ENCODE data around the gene ZCCHC13.
"Not testable (repeated sequence)": the region's sequence is repeated elsewhere in the genome, so short reads cannot be mapped to it uniquely, and the experiment has no call there.

The ZCCHC13 gene

DNA sequence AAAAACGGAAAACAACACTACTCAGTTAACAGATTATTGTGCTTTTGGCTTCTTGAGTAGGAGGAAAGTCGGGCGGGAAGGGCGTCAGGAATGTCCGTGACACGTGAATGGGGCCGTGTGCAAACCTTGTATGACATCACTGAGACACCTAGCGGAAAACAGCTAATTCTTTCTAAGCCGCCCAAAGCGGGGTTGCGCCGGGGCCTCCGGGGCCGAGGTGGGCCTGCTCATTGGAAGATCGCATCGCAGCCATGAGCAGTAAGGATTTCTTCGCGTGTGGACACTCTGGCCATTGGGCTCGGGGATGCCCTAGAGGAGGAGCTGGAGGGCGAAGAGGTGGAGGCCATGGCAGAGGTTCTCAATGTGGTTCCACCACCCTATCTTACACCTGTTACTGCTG lies at the start of gene ZCCHC13:
Gene ZCCHC13, plus strand, starts transcription at position 165 of the 400 bp plus-strand sequence. Its CDS starts 87 bp downstream, at position 252.
- no peak for DNase-seq

DNA sequence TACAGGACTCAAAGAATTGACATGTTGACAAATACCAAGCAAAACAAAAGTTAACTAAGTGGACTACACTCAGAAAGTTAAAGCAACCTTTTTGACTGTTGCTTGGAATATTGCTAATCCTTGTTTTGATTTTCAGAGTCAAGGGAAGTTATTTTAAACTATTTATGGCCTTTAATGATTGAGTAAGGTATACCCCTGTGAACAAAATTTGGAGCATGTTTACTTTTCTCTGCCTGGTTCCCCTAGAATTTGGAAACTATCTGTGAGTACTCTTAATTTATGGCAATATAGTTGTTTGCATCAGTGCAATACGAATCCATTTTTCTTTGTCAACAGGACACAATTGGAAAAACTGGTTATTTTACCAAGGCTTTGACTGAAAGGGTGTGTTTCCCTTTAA lies 45.9 kb upstream of the ZCCHC13 start:
- not testable (repeated sequence) for DNase-seq

DNA sequence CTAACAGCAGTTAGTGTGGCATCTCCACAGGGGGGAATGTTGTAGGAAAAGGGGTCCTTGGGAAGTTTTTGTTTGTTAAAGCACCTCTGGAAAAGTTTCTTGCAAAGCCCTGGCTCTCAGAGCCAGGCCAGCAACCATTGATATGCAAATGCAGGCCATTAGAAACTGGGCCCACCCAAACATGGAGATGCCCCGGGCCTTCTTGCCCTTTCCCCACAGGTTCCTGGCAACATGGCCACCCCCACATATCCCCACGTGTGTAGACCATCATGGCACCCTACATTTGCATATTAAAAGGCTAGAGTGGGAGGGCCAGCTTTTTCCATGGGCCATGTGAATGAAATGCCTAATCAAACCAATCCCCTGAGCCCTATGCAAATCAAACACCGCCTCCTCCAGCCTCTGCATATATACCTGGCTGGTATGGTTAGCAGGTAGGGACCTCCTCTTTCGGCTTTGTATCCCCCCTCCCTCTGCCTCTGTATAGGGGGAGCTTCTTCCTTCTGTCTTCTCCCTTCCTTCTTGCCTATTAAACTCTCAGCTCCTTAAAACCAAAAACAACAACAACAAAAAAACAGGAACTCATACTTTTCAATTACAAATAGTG lies 44.0 kb upstream of the ZCCHC13 start:
- no peak for DNase-seq

DNA sequence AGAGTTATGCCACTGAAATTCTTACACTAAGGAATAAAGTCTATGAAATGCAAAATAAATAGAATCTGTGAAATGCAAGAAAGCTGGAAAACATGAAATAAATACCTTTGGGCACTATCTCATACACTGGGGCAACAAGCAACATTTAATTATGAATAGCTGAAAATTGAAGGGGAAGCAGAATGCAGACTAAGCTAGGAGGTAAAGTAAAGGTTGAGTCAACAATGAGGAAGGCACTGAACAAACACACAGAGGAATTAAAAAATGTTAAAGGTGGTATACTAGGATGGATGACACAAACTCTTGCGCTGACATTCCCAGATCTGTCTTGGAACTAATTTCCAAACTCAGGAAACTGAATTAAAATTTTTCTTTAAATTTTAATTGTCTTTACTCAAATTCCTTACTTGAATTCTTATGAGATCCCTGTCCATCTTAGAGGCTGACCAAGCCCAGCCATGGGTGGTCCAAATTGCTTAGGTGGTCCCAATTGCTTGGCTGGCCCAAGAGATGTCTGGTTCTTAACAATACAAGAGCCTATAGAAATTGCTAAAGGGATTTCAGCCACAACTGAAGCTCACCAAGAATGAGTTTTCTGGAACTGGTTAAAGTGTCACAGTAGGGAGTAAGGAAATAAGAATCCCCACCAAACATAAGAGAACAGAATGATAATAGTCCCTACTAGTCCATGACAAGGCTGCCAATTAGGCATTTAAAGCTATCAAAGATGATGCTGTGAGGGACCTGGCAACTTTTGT lies 41.3 kb upstream of the ZCCHC13 start:
- no peak for DNase-seq

DNA sequence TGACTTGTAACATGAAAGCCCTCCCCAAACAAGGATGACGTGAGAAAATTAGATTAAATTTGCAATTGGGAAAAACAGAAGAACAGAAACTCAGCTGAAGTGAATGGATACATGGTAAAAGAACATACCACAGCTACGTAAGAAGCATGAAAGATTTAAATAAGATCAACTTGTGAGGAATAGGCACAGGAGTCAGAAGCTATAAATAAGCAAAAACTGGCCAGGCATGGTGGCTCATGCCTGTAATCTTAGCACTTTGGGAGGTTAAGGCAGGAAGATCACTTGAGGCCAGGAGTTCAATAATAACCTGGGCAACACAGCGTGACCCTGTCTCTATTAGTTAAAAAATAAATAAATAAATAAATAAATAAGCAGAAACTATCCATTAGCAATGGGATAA lies 33.6 kb upstream of the ZCCHC13 start:
- DNase-seq, result no peak

DNA sequence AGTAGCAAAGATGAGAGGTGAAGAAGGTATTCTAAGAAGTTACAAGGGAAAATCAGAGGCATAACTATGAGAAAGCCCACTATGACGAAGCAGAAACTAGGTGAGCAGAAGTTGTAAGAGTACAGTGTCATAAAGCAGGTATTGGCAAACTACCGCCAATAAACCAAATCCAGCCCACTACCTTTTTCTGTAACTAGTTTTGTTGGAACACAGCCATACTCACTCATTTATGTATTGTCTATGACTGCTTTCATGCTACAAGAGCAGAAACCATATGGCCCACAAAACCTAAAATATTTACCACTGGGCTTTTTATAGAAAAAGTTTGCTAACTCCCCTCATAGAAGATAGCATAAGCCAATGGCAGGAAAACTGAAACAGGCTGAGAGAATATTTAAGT lies 31.8 kb upstream of the ZCCHC13 start:
- DNase-seq, result no peak

DNA sequence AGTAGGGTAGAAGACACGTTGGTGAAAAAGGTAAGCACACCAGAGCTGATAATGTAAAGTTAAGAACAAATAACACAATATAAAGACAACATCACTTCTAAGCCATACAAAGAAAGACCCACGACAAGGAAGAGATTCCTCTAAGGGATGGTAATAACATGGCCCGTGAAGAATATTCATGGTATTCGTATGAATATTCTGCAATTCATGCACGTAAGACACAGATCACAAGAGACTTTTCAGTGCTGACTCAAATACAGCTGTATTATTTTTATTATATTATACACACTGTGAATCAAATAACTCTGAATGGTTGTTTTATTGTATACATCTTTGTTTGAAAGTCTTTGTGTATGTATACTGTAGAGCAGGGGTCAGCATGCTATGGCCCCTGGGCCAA lies 29.5 kb upstream of the ZCCHC13 start:
- DNase-seq, result no peak

DNA sequence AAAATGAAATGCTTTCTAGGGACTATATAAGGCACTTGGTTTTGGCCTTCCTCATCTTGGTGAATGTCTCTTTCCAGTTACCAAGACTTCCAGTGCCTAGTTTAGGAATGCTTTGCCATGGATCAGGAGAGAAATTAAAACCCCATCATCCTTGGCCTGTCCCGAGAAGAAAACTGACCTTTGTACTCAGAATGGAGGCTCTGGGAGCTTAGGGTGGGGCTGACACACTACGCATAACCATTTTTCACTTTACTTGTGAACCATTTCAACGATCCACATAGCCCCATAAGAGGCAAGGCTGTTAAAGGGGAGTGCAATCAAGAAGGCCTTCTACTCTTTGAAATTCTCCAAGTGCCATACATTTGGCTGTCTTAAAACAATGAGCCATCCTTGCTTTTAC lies 26.7 kb upstream of the ZCCHC13 start:
- DNase-seq, result no peak

DNA sequence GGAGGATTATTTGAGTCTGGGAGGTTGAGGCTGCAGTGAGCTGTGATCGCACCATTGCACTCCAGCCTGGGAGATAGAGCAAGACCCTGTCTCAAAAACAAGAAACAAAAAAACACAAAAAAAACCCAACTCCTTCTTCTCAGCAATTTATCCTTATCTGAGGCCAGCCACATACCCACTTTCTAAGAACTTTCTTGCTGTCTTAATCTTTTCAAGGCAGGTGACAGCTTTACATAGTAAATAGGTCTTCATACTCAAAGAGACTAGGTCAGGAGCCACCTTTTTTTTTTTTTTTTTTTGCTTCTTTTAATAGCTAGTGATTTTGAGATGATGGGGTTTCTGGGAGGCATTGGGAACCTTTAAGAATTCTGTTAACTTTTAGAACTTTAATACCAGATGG lies 26.1 kb upstream of the ZCCHC13 start:
- DNase-seq, result no peak

DNA sequence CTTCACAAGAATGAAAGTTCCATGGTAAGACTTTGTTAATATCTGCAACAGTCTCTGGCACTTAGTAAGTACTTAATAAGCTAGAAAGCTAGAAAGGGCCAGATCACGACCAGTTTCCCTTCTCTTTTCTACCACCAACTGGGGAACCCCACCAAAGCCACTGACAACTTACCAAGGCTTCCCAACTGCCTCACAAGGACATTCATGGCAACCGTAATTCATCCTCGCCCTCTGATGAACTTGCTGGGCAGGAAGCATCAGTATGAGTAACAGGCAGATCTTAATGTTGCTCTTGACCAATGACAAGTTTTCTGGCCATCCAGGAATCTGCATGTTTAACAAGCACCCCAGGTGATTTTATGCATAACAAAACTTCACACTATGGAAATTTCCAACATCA lies 23.2 kb upstream of the ZCCHC13 start:
- DNase-seq, result no peak

DNA sequence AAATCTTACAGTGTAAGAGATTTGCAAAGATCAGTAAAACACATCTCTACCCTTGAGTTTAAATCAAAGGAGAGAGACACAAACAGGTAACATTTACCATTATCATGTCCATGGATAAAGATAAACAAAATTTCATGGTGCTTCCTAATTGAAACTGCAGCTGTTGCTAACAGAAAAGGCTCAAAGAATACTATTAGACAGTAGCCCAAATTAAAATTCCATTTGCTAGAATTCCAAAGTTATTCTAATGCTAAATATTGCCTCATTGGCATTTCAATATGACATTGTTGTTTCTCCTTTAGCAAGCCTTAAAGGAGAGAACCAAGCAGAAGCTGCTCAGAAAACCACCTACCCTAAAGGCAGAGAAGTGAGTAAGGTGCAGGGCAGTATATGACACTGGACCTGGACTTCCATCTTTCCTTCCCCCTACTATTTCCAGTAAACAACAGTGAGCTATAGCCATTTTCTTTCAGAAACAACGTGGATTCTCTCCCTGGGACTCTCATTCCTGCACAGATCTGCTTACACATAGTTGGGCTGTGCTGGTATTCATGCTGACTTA lies 19.5 kb upstream of the ZCCHC13 start:
- no peak for DNase-seq

DNA sequence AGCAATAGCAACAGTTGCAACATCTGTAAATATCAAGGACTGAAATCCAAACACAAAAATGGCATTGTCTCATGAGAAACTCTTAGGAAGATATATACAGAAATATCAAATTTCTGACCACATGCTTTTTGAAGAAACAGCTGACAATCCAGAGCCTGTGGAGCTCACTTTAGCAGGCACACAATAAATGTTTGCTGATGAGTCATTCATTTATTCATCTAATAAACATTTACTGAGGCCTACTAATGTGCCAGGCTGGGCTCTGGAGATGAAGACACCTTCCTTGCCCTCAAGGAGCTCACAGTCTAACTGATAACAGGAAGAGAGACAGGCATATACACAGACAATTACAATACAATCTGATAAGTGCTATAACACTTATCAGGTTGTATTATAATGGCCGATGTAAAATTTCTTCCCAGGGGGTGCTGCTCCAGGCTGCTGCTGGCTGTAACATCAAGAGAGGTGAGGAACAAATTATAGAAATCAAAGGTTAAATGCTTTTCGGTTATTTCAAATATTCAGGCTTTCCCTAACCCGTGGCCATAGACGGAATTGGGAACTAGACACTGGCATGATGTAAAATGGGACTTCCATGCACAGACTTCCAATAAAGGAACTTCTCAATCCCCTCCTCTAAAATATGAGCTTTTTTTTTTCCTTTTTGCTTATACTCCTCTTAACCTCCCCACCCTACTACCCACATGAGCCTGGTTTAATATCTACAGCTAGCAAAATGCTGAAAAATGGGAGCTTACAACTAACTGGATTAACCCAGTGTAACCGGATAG lies 16.8 kb upstream of the ZCCHC13 start:
- no peak for DNase-seq

DNA sequence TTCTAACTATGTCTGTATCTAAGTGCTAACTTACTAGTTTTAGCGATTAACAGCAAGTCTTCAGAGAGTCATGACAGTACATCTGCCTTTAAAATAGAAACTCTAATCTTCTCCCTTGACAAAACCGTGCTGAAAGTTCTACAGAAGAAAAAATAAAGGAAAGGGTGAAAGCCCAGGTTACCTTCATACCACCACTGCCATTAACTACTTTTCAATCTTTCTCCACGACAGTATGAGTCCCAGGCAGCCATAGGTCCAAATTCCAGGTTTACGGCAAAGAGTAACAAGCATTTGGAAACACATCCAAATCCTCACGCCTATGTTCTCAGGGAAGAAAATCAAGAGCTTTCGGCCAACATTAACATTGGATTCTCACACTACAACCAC lies 12.4 kb upstream of the ZCCHC13 start:
- no peak for DNase-seq

DNA sequence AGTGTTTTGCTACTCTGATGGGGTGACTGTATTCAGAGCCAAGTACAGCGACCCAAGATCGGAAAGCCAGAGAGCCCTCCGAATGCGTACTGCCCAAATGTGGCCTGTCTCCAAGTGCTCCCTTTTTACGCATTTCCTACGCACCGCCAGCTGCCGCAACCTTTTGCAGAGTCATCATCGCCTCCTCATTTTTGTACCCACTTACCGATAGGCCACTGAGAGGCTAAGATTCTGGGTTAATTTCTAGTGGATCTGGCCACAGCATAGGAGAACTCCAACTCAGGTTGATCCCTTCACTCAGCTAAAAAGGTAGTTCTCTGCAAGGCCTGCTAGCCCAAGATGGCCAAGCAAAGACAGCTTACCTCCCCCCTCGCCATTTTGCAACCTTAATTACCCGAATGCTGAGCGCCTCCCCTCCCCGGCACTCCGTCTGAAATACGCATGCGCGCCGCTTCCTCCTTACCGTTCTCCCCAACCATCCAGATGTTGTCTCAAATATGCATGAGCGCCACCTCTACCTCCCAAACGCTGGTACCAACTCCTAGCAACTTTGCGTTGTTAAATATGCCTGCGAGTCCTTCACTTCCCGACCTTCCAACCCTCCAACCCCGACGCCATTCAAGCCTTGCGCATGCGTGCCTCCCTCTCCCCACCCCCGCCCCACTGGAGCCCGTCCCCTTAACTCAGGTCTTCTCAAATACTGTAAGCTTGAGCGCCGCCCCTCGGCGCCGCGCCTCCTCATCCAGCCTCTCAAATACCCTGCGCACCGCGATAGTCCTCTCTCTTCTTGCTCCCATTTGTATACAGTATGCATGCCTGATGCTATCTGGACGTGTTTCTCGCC lies 11.8 kb upstream of the ZCCHC13 start:
- DNase-seq, result peak; percentile 79

DNA sequence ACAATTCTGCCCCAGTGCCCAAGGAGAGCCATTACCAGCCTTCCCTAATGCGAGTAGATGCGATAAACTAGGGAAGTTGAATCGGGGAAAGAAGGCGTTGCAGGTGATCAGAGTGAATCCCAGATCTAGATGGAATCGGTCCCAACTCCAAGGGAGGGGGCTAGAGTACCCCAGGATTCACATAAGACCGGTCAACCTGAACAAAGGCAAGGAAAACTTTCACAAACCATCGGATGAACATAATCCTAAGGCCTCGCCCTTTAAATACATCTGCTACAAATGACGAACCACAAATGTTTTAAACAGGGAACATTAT lies 11.2 kb upstream of the ZCCHC13 start:
- no peak for DNase-seq

DNA sequence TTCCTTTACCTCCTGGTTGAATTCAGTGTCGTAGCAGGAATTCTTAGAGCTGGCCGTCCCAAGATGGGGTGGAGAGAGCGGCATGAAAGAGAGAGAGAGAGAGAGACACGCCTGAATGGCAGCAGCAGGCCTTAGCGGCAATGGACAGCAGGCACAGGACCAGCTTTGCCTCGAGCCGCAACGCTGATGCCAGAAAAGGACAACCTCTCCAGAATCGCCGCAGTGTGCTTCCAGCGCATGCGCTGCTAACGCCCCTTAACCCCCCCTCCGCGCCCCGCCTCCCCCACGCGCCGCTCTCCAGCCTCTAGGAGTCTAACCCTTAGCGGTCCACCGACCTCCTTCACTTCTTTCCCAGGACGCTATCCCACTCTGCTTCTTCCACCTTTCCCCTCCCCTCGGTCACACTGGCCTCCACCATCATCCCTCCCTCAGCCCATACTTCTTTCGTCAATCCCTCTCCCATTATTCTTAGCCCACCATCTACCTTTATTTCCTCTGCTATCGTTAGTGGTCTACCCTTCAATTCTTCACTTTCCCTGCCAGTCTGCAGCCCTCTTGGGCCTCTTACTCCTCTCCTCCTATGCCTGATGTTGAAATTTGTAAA lies 10.5 kb upstream of the ZCCHC13 start:
- DNase-seq, result peak; percentile 62

DNA sequence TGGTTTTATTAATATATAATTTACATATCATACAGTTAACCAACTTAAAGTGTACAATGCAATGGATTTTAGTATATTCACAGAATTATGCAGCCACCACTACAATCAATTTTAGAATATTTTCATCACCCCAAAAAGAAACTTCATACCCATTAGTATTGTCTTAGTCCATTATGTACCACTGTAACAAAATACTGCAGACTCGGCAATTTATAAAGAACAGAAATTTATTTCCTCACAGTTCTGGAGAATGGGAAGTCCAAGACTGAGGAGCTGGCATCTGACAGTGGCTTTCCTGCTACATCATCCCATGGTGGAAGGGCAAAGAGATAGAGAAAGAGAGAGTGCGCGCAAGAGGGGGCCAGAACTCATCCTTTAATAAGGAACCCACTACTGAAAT lies 8.9 kb upstream of the ZCCHC13 start:
- DNase-seq, result no peak

DNA sequence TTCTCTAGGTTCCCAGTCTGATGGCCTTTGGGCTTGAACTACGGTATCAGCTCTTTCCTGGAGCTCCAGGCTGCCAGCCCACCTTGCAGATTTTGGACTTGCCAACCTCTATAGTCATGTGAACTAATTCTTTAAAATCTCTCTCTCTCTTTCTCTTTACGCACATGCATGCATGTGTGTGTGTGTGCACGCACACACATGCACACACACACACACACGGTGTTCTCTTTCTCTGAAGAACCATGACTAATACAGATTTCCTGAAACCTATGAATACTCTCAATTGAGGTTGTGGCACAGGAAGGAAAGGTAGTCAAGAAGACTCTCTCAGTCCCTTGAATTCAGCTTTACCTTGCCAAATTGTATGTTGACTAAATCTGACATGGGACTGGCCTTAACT lies 6.2 kb upstream of the ZCCHC13 start:
- DNase-seq, result no peak

DNA sequence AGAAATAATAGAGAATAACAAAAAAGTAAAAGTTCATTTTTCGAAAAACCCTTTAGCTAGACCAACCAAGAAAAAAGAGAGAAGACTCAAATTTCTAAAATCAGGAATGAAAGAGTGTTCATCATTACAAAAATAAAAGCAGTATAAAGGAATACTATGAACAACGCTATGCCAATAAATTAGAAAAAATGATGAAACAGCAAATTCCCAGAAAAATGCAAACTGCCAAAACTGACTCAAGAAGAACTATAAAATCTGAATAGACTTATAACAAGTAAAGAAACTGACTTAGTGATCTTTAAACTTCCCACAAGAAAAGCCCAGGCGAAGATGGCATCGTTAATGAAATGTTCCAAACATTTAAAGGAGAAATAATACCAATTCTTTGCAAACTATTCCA lies 3.1 kb upstream of the ZCCHC13 start:
- DNase-seq, result no peak

DNA sequence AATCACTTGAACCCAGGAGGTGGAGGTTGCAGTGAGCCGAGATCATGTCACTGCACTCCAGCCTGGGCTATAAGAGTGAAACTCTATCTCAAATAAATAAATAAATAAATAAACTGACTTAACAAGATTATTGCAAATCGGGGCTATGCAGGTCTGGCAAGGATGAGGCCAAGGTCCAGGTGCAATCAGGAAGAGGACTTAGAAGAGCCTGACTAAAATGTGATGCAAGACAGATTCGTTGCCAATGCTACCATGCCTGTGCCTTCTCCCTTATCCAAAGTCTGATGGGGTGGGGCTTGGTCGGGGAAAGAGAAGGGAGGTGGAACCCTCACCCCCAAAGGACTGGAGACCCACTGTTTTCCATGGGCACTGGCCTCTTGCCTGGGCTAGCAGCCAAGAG lies 14.7 kb downstream of the ZCCHC13 start:
- DNase-seq, result no peak

DNA sequence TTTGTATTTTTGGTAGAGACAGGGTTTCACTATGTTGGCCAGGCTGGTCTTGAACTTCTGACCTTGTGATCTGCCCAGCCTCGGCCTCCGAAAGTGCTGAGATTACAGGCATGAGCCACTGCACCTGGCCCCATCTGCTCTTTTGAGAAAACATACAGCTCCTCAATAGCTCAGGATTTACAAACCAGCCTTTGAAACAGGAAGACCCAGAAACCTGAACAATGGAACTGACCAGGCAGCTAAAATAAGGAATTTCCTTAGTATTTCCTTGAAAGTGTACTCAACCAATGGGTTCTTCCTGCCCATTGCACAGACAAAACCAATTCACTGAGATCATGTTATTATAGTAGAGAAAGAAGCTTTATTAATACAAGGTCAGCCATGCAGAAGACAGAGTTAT lies 15.3 kb downstream of the ZCCHC13 start:
- DNase-seq, result not testable (repeated sequence)

DNA sequence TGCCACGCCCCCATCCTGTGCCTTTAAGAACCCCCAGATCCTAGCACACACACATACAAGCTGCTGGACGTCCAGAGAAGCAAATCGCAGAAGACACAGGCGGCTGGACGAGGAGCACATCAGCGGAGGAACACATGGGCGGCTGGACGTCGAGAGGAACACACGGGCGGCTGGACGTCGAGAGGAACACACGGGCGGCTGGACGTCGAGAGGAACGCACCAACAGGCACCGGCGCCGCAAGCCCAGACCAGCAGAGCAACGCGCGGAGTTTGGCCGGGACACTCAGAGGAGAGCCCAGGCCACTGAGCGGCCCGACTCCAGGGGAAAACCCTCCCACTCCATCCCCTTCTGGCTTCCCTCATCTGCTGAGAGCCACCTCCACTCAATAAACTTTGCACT lies 17.2 kb downstream of the ZCCHC13 start:
- DNase-seq, result no peak

DNA sequence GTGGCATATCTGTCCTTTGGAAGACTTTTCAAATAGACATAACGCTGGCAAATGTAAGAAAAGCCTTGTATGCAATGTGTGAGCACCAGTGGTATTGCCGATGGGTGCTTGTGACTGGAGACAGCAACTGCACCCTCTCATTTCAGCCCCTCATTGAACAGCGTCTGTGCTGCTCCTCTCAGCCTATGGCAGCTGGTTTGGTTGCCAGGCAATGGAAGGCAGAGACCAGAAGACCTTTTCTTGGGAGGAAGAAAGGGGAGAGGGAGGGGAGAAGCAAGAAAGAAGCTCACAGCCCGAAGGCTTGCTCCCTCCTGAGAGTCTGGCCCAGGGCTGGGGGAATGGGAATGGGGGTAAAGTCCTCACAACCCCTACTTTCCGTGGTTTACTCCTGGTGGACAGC lies 20.2 kb downstream of the ZCCHC13 start:
- DNase-seq, result no peak

Data from activated T-cell treated with anti-CD3 and anti-CD28 coated beads, Interleukin-2, amount 50 U/mL, for 1 hour (primary cell).